GM21528 (cell line): ENCODE results near the gene RAB3IL1.

Source experiments
- ATAC-seq: cut with Tn5 transposase; IDR thresholded peaks from one replicate; pipeline ENCODE4 v1.9.1; 2021; ENCODE audit warnings: mild to moderate bottlenecking, moderate library complexity; ENCODE audit not compliant: unreplicated experiment, low FRiP score

The RAB3IL1 gene

GRCh38 chr11:61922539-61922938 lies 5.2 kb upstream of the RAB3IL1 start:
- no peak for ATAC-seq

DNA sequence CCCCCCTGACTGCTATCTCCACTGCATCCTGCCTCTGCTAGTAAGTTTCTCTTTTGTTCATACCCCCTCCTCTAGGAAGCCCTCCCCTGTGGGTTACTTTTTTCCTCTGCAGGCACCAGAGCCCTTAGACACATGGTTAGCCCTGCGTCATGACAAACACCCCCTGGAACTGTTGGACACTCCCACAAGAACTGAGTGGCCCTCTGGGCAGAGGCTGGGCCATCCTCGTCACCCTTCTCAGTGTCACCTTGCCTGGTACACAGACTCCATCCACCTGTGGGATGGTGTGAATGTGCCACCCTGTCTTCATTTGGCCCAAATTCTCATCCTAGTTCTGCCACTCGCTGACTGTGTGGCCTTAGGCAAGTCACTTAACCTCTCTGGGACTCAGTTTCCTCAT lies 4.1 kb upstream of the RAB3IL1 start:
- ATAC-seq = no peak

DNA sequence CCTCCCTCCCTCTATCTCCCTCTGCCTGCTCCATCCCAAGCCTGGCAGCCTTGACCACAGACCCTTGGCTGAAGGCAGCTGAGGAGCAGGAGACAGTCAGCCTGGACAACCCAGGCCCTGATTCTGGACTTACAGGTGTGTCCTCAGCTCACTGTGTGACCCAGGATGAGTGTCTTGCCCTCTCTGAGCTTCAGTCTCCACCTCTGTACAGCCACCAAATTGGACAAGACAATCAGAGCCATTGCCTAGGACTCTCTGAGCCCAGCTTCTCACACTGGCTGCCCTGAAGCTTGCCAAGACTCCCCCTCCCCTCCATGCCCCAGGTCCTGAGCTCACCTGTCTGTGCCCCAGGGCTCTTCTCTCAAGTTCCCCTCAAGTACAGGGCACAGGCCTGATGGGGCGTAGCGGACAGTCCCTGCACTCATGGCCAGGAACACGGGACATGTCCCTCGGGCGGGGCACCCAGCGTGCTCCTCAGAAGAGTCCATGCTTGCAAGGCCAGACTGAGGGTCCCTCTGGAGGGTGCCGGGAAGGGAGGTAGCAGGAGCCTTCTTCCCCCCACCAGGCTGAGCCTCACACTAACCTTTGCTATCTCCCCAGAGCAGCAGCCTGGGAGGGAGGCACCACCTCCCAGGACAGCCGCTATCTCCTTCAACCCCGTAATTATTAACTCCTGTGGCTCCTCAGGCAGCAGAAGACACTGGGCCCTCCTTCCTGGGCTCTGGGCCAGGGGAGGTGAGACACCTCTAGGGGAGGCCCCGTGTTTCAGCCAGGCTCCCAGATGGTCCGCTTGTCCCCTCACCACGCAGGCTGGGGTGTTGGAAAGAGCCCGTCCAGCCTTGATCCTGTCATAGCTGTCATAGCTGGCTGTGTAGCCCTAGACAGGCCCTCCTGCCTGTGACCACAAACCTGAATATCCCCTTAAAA lies 2.6 kb upstream of the RAB3IL1 start:
- no peak for ATAC-seq

DNA sequence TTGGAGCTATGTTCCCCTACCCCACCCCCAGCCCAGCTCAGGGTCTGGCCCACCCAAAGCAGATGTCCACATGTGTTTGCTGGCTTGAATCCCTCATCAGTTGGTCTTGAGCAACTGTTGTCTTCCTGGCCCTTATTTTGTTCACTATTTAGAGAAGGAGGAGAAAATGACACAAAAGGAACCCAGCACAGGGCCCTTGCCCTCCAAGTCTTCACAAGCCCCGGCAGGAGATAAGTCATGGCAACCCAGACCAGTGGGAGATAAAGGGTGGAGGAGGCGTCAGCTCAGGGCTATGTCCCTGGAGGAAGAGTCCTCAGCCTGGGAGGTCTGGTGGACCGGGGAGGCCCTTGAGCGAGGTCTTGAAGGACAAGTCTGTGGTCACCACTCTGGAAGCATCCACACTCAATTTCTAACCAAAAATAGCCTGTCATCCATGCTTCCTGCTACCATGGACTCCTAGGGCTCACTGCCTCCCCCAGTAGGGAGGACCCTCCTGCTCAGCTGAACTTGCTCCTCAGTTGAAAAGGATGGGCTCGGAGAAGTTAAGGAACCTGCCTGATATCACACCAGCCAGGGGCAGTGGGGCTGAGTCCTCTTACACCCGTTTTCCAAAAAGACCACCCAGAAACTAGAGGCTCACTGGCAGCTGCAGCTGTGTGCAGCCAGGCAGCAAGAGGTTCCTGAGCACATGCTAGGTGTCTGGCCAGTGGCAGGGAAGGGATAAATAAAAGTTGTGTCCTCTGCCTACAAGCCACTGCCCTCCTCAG lies 1.8 kb upstream of the RAB3IL1 start:
- no peak for ATAC-seq

DNA sequence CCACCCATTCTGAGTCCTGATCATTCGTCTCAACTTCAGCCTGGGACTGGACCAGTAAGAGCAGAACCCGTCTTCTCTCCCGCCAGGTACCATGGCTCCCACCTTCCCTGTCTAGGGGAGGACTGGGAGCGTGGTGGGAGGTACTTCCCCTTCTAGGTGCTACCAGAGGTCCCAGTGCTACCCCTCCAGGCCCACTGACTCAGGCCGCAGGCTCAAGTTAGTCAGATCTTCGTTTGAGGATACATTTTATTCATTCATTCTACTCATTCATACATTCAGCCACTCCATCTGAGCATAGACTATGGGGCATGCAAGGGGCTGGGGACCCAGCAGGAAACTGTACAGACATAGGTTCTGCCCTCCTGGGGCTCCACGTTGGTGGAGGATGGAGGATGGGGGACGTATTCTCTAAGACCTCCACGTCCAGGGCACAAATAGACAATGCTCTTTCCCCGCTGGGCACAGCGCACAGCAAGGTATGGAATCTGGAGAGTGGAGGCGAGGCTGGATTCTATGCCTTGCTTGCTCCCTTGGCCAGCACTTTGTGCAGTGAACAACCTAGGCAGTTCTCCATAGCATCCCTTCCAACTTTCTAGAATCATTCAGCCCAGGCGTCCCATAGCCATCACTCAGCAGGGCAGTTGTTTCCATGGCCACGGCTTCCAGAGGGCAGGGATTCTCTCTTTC lies 1.0 kb upstream of the RAB3IL1 start:
- no peak for ATAC-seq

- no peak for ATAC-seq
These were observed 531 bp downstream of the RAB3IL1 start for GRCh38 chr11:61916737-61917333.

GRCh38 chr11:61914471-61915171 lies 2.7 kb downstream of the RAB3IL1 start:
- ATAC-seq = no peak

GRCh38 chr11:61913699-61914395 lies 3.5 kb downstream of the RAB3IL1 start:
- no peak for ATAC-seq

DNA sequence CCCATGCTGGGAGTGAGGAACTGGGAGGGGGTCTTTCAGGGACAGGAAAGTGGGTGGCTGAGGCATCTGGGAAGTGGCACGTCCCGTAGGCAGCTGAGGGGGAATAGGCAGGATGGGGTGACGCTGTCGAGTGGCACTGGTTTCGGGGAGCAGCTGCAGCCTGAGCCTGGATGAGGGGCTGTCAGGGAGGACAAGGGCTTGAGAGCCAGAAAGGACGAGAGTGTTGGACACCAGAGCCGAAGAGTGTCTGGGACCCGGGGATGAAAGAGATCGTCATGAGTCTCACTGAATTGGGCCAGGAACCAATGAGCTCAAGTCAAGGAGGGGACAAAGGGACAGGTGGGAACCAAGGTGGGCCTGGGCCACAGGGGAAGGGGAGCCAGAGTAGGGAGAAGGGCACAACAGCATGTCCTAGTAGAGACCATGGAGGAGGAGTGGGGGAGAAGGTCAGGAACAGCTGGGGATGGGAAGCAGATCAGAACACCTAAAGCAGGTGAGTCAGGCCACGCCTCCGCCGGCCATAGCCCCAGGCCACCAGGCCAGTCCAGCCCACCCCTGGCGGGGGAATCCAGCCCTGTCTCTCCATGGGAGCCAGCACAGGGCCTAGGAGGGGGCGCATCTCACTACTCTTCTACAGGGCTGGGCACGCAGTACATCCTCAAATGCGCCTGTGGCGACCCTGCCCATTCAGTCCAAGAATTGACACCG lies 4.2 kb downstream of the RAB3IL1 start:
- no peak for ATAC-seq

- ATAC-seq = no peak
These were observed 4.9 kb downstream of the RAB3IL1 start for GRCh38 chr11:61912530-61912898.

- no peak for ATAC-seq
These were observed 5.5 kb downstream of the RAB3IL1 start for GRCh38 chr11:61911701-61912529.

GRCh38 chr11:61911128-61911700 lies 6.2 kb downstream of the RAB3IL1 start:
- no peak for ATAC-seq

DNA sequence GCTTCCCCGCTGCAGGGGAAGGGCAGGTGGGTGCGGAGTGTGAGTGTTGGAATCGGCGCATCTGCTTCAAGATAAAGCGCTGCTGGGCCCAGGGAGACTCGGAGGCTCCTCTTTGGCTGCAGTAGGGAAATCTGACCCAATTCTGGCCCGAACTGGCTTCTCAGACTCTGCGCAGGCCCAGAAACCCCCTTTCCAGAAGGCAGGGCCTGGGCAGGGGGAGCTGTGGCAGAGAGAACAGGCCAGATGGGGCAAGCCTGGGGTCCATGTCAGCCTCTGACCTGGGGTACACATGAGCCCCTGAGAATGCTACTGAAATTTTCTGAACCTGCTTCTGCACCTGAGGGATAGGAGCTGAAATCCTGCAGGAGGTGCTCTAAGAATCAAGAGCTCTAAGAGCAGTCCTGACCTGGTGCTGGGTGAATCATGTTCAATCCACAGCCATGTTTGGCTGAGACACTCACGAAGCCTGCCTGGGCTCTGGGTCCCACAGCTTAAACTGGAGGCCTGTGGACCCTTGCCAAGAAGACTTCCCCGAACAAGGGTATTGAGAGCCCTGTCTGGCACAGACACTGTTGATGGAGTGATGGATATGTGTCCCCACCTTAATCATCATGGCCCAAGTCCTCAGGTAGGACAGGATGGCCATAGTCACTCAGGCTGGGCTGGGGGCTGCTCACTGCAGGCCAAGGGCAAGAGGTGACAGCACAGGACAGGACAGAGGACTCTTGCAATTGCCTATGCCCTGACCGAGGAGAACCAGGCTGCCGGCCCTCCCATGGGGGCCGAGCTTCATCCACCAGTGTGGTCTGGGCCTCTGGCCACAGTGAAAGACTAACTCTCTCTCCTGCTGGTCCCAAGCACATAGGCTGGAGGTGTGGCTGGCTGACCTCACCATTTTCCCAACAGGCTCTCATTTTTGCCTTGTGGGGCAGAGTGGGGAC lies 6.9 kb downstream of the RAB3IL1 start:
- no peak for ATAC-seq

GRCh38 chr11:61908730-61909316 lies 8.5 kb downstream of the RAB3IL1 start:
- no peak for ATAC-seq

GRCh38 chr11:61907871-61908729 lies 9.3 kb downstream of the RAB3IL1 start:
- ATAC-seq = no peak
